Kidney tubule cell (primary cell): Measurements from ENCODE around the gene GLRA1.
A peak's percentile ranks its signal among the peaks of the same experiment; 100 is the strongest.
"Not testable (repeated sequence)": the region's sequence is repeated elsewhere in the genome, so short reads cannot be mapped to it uniquely, and the experiment has no call there.

ENCODE experiments used
- DNase-seq: peaks from one replicate; pipeline ENCODE4 v3.0.0-alpha.2; 2018; ENCODE audit warnings: low spot score

GLRA1 gene

DNA sequence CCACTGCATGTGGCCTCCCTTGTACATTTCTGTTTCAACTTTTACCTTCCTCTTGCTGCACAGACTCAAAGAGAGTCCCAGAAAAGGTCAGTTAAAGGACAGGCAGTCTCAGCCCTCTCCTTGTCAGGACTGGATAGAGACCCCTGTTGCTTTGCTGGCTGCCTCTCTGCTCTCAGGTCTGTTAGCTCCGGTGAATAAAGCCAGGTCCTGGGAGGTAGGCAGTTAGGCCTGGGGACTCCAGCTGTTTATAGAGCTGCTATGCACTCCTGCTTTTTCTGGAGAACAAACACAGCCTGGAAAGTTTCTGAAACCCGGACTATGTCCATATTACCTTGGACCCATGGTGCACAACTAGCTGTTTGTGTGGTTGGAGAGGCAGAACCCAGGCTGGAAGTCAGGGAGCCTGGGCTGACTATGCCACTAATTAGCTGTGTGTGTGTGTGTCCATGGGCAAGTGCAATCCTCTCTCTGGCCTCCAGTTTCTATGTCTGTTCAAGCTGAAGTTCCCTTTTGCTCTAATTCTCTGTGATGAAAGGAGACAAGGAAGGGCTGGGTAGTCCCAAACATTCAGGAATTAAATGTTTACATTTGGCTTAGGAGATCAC lies 42.9 kb downstream of the GLRA1 start:
- DNase-seq, result no peak

GRCh38 chr5:151880324-151880723 lies 44.3 kb downstream of the GLRA1 start:
- no peak for DNase-seq

DNA sequence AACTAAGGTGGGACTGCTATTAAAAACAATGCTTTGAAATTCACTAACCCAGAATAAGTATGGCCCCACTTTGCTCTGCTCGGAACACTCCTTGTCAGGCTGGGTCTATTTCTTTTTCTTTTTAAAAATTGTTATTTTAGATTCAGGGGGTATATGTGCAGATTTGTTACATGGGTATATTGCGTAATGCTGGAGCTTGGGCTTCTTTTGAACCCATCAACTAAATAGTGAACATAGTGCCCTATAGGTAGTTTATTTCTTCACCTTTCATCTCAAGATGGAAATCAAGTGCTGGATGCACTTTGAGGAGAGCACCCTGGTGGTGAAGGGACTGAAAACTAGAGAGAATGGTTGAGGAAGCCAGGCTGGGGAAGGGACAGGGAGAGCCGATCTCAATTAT lies 51.0 kb downstream of the GLRA1 start:
- DNase-seq, result no peak

DNA sequence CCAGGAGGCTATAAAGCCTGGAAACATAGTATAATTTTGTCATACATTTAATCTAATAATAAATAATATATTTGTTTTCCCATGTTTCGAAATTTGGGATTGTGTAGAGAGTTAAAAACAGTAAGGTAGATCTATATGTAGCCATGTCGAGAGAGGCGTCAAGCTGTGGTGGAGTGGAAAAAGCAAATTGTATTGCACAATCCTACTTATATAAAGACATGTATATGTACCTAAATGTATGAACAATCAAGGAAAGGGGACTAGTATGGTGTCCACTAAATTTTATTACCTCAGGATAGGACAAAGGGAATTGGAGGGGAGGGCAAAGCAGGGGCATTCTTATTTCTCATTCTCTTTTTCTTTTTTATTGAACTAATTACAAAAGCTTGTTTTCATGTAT lies 52.0 kb downstream of the GLRA1 start:
- DNase-seq, result no peak

- peak; percentile 92 for DNase-seq
Measured at GRCh38 chr5:151870820-151871219, 53.8 kb downstream of the GLRA1 start.

DNA sequence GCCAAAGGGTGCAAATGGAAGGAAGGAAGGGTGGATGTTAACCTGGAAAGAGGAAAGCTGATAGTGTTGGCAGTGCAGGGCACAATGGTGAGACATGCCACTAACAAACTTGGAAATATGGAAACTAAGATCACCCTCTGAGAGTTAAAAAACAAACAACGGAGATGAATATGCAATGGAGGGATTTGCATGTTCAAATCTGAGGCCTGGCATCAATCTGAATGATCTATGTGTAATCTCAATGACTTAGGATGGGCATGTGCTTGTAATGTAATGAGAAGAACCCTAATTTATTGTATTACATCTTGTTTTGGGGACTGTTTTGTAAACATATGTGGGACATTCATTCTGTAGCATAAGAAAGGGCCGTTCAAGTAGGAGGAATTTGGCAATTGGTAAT lies 54.4 kb downstream of the GLRA1 start:
- DNase-seq, result no peak

DNA sequence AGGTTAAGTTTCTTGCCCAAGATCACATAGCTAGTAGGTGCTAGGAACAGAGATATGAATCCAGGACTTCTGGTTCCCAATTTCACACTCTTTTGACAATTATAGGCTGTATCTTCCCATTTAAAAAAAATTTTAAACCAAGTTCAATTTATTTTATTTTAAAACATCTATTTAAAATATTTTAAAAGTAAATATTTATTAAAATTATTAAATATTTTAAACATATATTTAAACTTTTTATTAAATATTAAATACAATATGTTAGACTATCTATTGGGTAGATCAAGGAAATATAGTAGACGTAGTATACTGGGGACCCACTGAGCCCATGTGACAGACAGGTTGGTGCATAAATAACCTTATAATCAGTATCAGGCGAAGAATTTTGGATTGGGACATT lies 54.8 kb downstream of the GLRA1 start:
- DNase-seq, result no peak

DNA sequence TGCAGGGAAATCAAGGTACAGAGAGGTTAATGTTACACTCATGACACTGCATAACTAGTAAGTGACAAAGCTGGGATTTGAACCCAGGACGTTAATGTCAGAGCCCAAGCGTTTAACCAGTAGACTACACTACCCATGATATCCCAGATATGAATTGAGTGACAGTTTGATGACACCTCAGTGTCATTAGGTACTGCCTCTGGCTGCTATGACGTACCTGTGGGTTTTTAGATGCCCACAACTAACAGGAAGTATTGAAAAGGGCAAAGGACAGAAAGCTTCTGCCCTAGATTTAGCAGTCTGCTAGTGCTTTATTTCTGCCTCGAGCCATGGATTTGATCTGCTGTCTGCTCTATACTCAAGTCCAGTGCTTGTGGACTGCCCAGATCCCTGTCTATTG lies 56.2 kb downstream of the GLRA1 start:
- DNase-seq, result no peak

DNA sequence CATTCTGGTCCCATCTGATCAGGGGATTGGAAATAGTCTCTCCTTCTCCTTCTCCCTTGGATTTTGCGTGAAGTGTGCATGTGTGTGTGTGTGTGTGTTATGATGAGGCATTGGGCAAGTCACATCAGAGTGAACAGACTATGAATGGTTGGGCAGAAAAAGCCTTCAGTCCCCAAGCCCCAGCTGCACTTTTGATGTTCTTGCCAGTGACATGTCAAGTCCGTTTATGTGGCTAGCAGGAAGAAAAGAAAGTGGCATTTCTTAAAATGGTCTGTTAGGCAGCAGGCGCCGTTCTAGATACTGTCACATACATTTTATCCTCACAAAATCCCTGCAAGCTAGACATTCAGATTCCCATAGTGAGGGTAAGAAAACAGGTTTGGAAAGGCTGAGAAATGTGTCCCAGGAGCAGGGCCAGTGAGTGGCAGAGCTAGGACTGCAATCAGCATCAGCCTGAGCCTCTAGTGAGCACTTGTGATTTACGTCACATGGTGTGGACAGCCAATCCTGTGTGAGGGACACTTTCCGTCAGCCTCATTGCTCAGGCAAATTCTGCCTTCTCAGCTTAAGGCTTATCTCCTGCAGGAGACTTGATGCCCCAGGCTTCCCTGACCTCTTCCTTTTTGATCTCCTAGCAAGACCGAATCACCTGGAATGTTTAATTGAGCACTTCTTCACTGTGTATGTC lies 60.4 kb downstream of the GLRA1 start:
- DNase-seq, result no peak

DNA sequence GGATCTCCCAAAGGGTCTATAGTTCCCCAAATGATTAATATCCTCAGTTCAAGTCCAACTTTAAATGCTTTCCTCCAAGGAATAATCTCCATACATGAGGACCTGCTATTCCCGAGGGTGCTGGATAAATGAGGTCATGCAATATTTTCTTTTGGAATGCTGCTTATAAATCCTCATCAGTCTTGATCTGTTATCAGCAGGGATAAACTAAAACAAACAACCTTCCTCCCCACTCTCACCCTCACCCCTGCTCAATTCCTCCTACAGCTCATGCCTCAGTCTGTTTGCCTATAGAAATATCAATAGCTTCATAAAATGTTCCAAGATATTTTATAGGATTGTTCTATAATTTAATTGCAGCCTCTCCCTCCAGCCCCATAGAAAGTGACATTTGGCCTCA lies 61.1 kb downstream of the GLRA1 start:
- DNase-seq, result no peak

GRCh38 chr5:151862811-151863472 lies 61.7 kb downstream of the GLRA1 start:
- DNase-seq, result no peak

DNA sequence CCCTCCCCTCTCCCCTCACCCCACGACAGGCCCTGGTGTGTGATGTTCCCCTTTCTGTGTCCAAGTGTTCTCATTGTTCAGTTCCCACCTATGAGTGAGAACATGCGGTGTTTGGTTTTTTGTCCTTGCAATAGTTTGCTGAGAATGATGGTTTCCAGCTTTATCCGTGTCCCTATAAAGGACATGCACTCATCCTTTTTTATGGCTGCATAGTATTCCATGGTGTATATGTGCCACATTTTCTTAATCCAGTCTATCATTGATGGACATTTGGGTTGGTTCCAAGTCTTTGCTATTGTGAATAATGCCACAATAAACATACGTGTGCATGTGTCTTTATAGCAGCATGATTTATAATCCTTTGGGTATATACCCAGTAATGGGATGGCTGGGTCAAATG lies 63.8 kb downstream of the GLRA1 start:
- not testable (repeated sequence) for DNase-seq

- DNase-seq, result no peak
Measured at GRCh38 chr5:151856861-151857260, 67.8 kb downstream of the GLRA1 start.

GRCh38 chr5:151855701-151856100 lies 69.0 kb downstream of the GLRA1 start:
- DNase-seq, result no peak

DNA sequence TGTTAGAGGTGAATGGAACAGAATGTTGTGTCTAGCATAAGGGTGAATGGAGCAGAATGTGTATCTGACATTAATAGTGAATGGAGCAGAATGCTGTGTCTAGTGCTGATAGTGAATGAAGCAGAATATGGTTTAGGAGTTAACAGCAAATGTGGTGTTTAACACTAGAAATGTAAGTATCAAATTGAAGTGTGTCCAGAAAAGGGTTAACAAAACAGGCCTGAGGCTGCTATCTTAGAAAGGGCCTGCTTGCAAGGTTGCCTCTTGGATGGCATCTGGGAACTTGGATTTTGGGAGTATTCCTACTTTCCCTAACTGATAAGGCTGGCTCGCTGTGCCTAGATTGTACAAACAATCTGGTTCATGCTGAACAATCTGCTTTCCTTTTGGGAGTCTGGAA lies 76.8 kb downstream of the GLRA1 start:
- no peak for DNase-seq

DNA sequence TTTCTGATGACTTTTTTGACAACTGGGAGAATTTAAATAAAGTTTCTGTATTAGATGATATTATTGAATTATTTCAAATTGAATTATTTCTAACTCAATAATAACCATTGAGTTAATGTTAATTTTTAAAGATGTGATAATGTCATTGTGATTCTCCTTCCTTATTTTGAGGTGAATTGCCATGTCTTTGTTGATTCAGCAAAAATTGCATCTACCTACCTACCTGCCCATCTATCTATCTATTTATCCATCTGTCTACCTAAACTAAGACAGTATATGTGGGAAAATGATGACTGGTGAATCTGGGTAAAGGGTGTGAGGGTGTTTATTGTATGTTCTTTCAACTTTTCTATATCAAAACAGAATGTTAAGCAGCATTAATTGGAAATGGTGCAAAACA lies 77.9 kb downstream of the GLRA1 start:
- DNase-seq, result no peak

DNA sequence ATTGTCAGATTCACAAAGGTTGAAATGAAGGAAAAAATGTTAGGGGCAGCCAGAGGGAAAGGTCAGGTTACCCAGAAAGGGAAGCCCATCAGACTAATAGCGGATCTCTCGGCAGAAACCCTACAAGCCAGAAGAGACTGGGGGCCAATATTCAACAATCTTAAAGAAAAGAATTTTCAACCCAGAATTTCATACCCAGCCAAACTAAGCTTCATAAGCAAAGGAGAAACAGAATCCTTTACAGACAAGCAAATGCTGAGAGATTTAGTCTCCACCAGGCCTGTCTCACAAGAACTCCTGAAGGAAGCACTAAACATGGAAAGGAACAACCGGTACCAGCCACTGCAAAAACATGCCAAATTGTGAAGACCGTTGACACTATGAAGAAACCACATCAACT lies 91.8 kb downstream of the GLRA1 start:
- not testable (repeated sequence) for DNase-seq

DNA sequence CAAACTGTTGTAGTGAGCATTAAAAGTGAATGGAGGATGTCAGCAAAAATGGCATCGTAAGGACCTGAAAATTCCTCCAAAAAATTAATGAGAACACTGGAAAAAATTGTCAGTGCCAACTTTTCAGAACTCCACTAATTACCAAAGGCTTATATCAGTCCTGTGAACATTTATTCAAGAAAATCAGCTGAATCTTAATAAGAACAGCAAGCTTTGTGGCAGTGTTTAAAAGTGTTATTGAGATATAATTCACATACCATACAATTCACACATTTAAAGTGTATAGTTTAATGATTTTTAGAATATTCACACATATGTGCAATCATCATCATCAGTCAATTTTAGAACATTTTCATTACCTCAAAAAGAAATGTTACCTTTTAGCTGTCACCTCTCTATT lies 95.3 kb downstream of the GLRA1 start:
- no peak for DNase-seq

- DNase-seq, result peak; percentile 68
Measured at GRCh38 chr5:151825445-151825844, 99.2 kb downstream of the GLRA1 start.

GRCh38 chr5:151822141-151822540 lies 102.5 kb downstream of the GLRA1 start:
- no peak for DNase-seq

GRCh38 chr5:151820903-151821302 lies 103.7 kb downstream of the GLRA1 start:
- no peak for DNase-seq

DNA sequence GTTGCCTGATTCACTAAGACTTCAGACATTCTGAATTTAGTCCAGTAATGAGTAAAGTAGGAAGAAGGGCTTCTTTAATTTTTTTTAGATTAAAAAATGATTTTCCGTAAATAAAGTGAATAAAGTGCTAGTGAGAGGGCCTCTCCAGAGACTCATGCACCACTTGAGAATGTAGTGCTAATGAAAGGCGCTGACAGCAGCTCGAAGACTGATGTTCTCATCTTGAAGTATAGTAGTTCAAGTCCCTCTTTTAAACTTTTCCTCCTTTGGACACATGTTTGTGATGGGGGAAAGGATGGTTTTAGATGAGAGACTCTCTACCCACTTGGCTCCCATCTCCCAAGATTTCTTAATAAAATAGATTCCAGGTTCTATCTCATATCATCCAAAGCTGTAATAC lies 104.4 kb downstream of the GLRA1 start:
- no peak for DNase-seq

GRCh38 chr5:151819830-151820229 lies 104.8 kb downstream of the GLRA1 start:
- DNase-seq, result no peak

GRCh38 chr5:151815051-151815450 lies 109.6 kb downstream of the GLRA1 start:
- DNase-seq, result no peak
